H1 (cell line): ENCODE measurements around the gene SPIRE1. TPM values are rescaled to one million over a fixed set of nuclear protein-coding genes. Genes with fewer than 3 reads are reported as not detected.

Source experiments
- CTCF ChIA-PET: fragments of 300-600 bp; sonication (Branson Sonifier 250); formaldehyde crosslinking; loops from one replicate; lab custom pipeline; 2021; ENCODE audit not compliant: partially characterized antibody; lab: Charles Lee
- POLR2A ChIA-PET: fragments of 300-600 bp; sonication (Branson Sonifier 250); formaldehyde crosslinking; loops from one replicate; lab custom pipeline; 2021; ENCODE audit warnings: inconsistent platforms; ENCODE audit not compliant: partially characterized antibody; lab: Charles Lee
- DNase-seq, 2 experiments: peaks; one replicate each; pipeline versions ENCODE4 v3.0.0 to v3.0.0-alpha.2; 2010 to 2022; ENCODE audit warnings: low spot score in 2 of 2, low read depth in 1 of 2, mixed read lengths in 1 of 2
- FAIRE-seq: peaks from 2 replicates; lab custom pipeline; 2011; peaks lifted over from hg19 to GRCh38; lab: Jason Lieb, UNC
- H2AFZ ChIP-seq: 2 replicates; pipeline ENCODE4 v1.8.1; 2012; ENCODE audit warnings: low read length, inconsistent platforms
- H2AK5ac ChIP-seq: 2 replicates; pipeline ENCODE4 v1.6.1; 2013; ENCODE audit warnings: low read depth, low read length
- H2BK120ac ChIP-seq: replicated peaks from 2 replicates; pipeline ENCODE3; 2013; ENCODE audit warnings: low read depth, low read length, inconsistent platforms
- H2BK12ac ChIP-seq: 2 replicates; pipeline ENCODE4 v1.6.1; 2013; ENCODE audit warnings: low read depth, low read length
- H2BK15ac ChIP-seq: 2 replicates; pipeline ENCODE4 v1.6.1; 2013; ENCODE audit warnings: low read length
- H2BK20ac ChIP-seq: 2 replicates; pipeline ENCODE4 v1.6.1; 2013; ENCODE audit warnings: low read length
- H2BK5ac ChIP-seq: 2 replicates; pipeline ENCODE4 v1.6.1; 2013; ENCODE audit warnings: low read depth, low read length
- H3K14ac ChIP-seq: 2 replicates; pipeline ENCODE4 v1.6.1; 2013; ENCODE audit warnings: inconsistent platforms; ENCODE audit not compliant: insufficient read length
- H3K18ac ChIP-seq: 2 replicates; pipeline ENCODE4 v1.6.1; 2013; ENCODE audit warnings: low read length; ENCODE audit errors: extremely low read depth
- H3K23ac ChIP-seq: 2 replicates; pipeline ENCODE4 v1.6.1; 2013; ENCODE audit warnings: inconsistent platforms; ENCODE audit not compliant: insufficient read length
- H3K23me2 ChIP-seq: 2 replicates; pipeline ENCODE4 v1.6.1; 2013; ENCODE audit warnings: low read depth, low read length
- H3K27ac ChIP-seq: 2 replicates; pipeline ENCODE4 v1.6.1; 2011; ENCODE audit warnings: low read depth, low read length, inconsistent platforms
- H3K27me3 ChIP-seq, 4 experiments: replicated peaks in 1 of 4; 1 replicate in 1 of 4; 2 replicates in 3 of 4; pipeline versions ENCODE4 v1.6.1 to v1.8.1; 2011 to 2013; ENCODE audit warnings: low read length in 3 of 4, mild to moderate bottlenecking in 3 of 4, inconsistent platforms in 2 of 4, mixed read lengths in 2 of 4, moderate library complexity in 1 of 4; ENCODE audit not compliant: control insufficient read depth in 3 of 4, insufficient read depth in 3 of 4; ENCODE audit errors: extremely low read depth in 1 of 4
- H3K36me3 ChIP-seq, 4 experiments: 2 replicates each; pipeline versions ENCODE4 v1.6.1 to v1.8.1; 2011 to 2013; ENCODE audit warnings: mild to moderate bottlenecking in 4 of 4, low read length in 3 of 4, moderate library complexity in 2 of 4, control low read depth in 1 of 4, inconsistent platforms in 1 of 4; ENCODE audit not compliant: insufficient read depth in 4 of 4, control insufficient read depth in 2 of 4
- H3K4ac ChIP-seq: replicated peaks from 2 replicates; pipeline ENCODE3; 2013; ENCODE audit warnings: low read length, low read depth, mixed read lengths, inconsistent platforms; ENCODE audit not compliant: insufficient read length
- H3K4me1 ChIP-seq, 4 experiments: replicated peaks in 1 of 4; 1 replicate in 1 of 4; 2 replicates in 3 of 4; pipeline versions ENCODE4 v1.6.1 to v1.8.1; 2011 to 2013; ENCODE audit warnings: low read length in 3 of 4, inconsistent platforms in 2 of 4, mixed read lengths in 1 of 4; ENCODE audit not compliant: insufficient read depth in 4 of 4, control insufficient read depth in 3 of 4
- H3K4me2 ChIP-seq, 2 experiments: 2 replicates each; pipeline versions ENCODE4 v1.6.1 to v1.8.1; 2011 to 2013; ENCODE audit warnings: low read depth in 2 of 2, low read length in 2 of 2, control low read depth in 1 of 2, inconsistent platforms in 1 of 2, mild to moderate bottlenecking in 1 of 2; ENCODE audit not compliant: insufficient read depth in 1 of 2
- H3K4me3 ChIP-seq, 4 experiments: fragments of 200-600, 300-600 bp in 1 of 4; sonication (generic), shearing (Covaris generic), sonication (Bioruptor Twin) in 1 of 4; 2 replicates each; pipeline versions ENCODE4 v1.5.1 to v1.8.1; 2011 to 2016; ENCODE audit warnings: low read length in 4 of 4, low read depth in 3 of 4, control low read depth in 2 of 4, inconsistent platforms in 2 of 4, mild to moderate bottlenecking in 2 of 4, mixed read lengths in 1 of 4, moderate library complexity in 1 of 4; ENCODE audit not compliant: insufficient read depth in 2 of 4; ENCODE audit errors: extremely low read depth in 1 of 4
- H3K56ac ChIP-seq: replicated peaks from 2 replicates; pipeline ENCODE3; 2013; ENCODE audit warnings: low read depth, mild to moderate bottlenecking, mixed read lengths, low read length, inconsistent platforms; ENCODE audit not compliant: insufficient read length
- H3K79me1 ChIP-seq: 2 replicates; pipeline ENCODE4 v1.6.1; 2013; ENCODE audit warnings: low read depth, low read length, control low read depth
- H3K79me2 ChIP-seq, 2 experiments: 2 replicates each; pipeline versions ENCODE4 v1.6.1 to v1.8.1; 2012 to 2013; ENCODE audit warnings: low read length in 2 of 2, mild to moderate bottlenecking in 2 of 2, inconsistent platforms in 1 of 2; ENCODE audit not compliant: insufficient read depth in 2 of 2, control insufficient read depth in 1 of 2
- H3K9ac ChIP-seq, 4 experiments: replicated peaks in 1 of 4; 1 replicate in 1 of 4; 2 replicates in 3 of 4; pipeline versions ENCODE4 v1.6.1 to v1.8.1; 2011 to 2013; ENCODE audit warnings: low read depth in 3 of 4, low read length in 3 of 4, control low read depth in 2 of 4, mild to moderate bottlenecking in 2 of 4, moderate library complexity in 2 of 4, inconsistent platforms in 1 of 4; ENCODE audit errors: extremely low read depth in 1 of 4
- H3K9me3 ChIP-seq, 2 experiments: 2 replicates each; pipeline versions ENCODE4 v1.6.1 to v1.8.1; 2012 to 2013; ENCODE audit warnings: mild to moderate bottlenecking in 2 of 2, moderate library complexity in 2 of 2, control low read depth in 1 of 2, inconsistent platforms in 1 of 2, low read depth in 1 of 2, low read length in 1 of 2, mixed read lengths in 1 of 2; ENCODE audit not compliant: insufficient read depth in 2 of 2
- H4K20me1 ChIP-seq, 2 experiments: replicated peaks in 1 of 2; 2 replicates each; pipeline versions ENCODE3 to v1.8.1; 2011 to 2013; ENCODE audit warnings: inconsistent platforms in 2 of 2, low read length in 2 of 2, mild to moderate bottlenecking in 1 of 2; ENCODE audit not compliant: insufficient read depth in 2 of 2, control insufficient read depth in 1 of 2
- H4K5ac ChIP-seq: 2 replicates; pipeline ENCODE4 v1.6.1; 2013; ENCODE audit warnings: low read length, low read depth, mixed read lengths, inconsistent platforms; ENCODE audit not compliant: insufficient read length
- H4K8ac ChIP-seq: 2 replicates; pipeline ENCODE4 v1.8.0; 2013; ENCODE audit warnings: mild to moderate bottlenecking, moderate library complexity, low read length, inconsistent platforms; ENCODE audit not compliant: insufficient read depth; ENCODE audit errors: extremely low read depth
- H4K91ac ChIP-seq: replicated peaks from 2 replicates; pipeline ENCODE3; 2013; ENCODE audit warnings: low read length, mixed read lengths, inconsistent platforms; ENCODE audit not compliant: insufficient read length
- ATF3 ChIP-seq: IDR thresholded peaks from 2 replicates; pipeline ENCODE4 v1.6.1; 2011; ENCODE audit warnings: low read depth, mild to moderate bottlenecking, low read length; ENCODE audit not compliant: insufficient read depth
- SUZ12 ChIP-seq: fragments of 200-600 bp; sonication (generic); IDR thresholded peaks from 2 replicates; pipeline ENCODE4 v1.6.1; 2012; ENCODE audit warnings: mild to moderate bottlenecking, inconsistent platforms, low read length, moderate library complexity, mixed read lengths
- TEAD4 ChIP-seq: IDR thresholded peaks from 2 replicates; pipeline ENCODE4 v1.6.1; 2012; ENCODE audit warnings: low read depth, low read length, inconsistent platforms, mixed read lengths
- WGBS, 2 experiments: shearing (Covaris generic) in 1 of 2; methylation state at CpG; one replicate each; pipeline versions ENCODE4 v1.1.6 to v1.1.7; 2013 to 2015; ENCODE audit warnings: low lambda C conversion rate in 2 of 2, mixed read lengths in 2 of 2, inconsistent platforms in 1 of 2, low coverage in 1 of 2, missing lambda C conversion rate in 1 of 2; ENCODE audit not compliant: insufficient replicate concordance in 2 of 2, insufficient coverage in 1 of 2, insufficient read length in 1 of 2; ENCODE audit errors: extremely low coverage in 1 of 2, missing lambda C conversion rate in 1 of 2; 5-methylcytosine and 5-hydroxymethylcytosine counted together
- polyA plus RNA-seq, 7 experiments: library from polyadenylated mRNA; depleted of rRNA in 3 of 7; stranded (reverse) in 5 of 7; unstranded in 2 of 7; fragments of >200 nt in 5 of 7; fragments of 200-250 nt in 2 of 7; gene quantifications; 1 replicate in 5 of 7; 2 replicates in 1 of 7; 4 replicates in 1 of 7; pipeline versions ENCODE4 v1.2.1 to v1.2.3, GENCODE V29; 2011 to 2013; ENCODE audit warnings: missing spikeins in 2 of 7, mixed read lengths in 2 of 7
- total RNA-seq: library from RNA; stranded (reverse); fragmentation: NEBNext Ultra II Directional; extraction: Animal tissue kit (Norgen Biotek cat#: 25700); gene quantifications from 2 replicates; pipeline ENCODE4 v1.2.1, GENCODE V29; 2021

Gene SPIRE1
- total and polyA plus RNA-seq, 2 of the 8 experiments (the other 6 are each of a cell fraction or from before 2014, with no cell fraction given), result 6.0 to 21.5 TPM

- H2BK12ac ChIP-seq, result no peak overlapping the region
- TF ChIP-seq TEAD4, result 0 out of 2 replicates have a peak, but pooled peaks have one; percentile 12
- no peak for TF ChIP-seq SUZ12
- no peak for TF ChIP-seq ATF3
- H4K5ac ChIP-seq, result no peak overlapping the region
- H3K4me1 ChIP-seq, result peaks cover 0 to 8% (median 2%) of the 10 kb centered on the region in 4 experiments; a peak in 5 of 7 replicates
- no peak overlapping the region for H3K14ac ChIP-seq
- ChIA-PET POLR2A (interaction anchor here (0.6 to 2.4 kb wide), 3 partner anchors 11 to 136 kb away, joined by 3 to 11 read pairs (median 9); partner anchors contain the start of gene AFG3L2), CTCF (interaction anchor here (0.6 to 0.8 kb wide), 2 partner anchors 17 to 87 kb away, joined by 3 read pairs; no protein-coding TSS in a partner anchor)
- peaks cover 4% of the 10 kb centered on the region; the same call in 1 of the 2 replicates for H3K23me2 ChIP-seq
- no peak overlapping the region for H3K18ac ChIP-seq
- no peak overlapping the region for H3K4me3 ChIP-seq
- WGBS, 2 experiments, result 77% methylated on average over 3 of the region's 3 CpGs; no CpG with 5 or more reads in 1 of the 2 experiments
- peaks cover 0 to 8% of the 10 kb centered on the region in 2 experiments; a peak in 3 of 4 replicates for H3K79me2 ChIP-seq
- H3K27ac ChIP-seq, result no peak overlapping the region
- H3K79me1 ChIP-seq, result 0 out of 2 replicates have a peak, but pooled peaks cover 2% of the 10 kb centered on the region
- H2BK120ac ChIP-seq, result no peak overlapping the region
- no peak overlapping the region for H3K56ac ChIP-seq
- H3K23ac ChIP-seq, result no peak overlapping the region
- H4K20me1 ChIP-seq, result no peaks in the 10 kb centered on the region
- no peak overlapping the region for H3K4ac ChIP-seq
- H3K9ac ChIP-seq, result no peak overlapping the region
- H2BK20ac ChIP-seq, result no peak overlapping the region
- peaks cover 0 to 18% (median 15%) of the 10 kb centered on the region in 4 experiments; a peak in 6 of 7 replicates for H3K27me3 ChIP-seq
- no peak for FAIRE-seq
- no peak overlapping the region for H4K91ac ChIP-seq
- H3K9me3 ChIP-seq, result no peaks in the 10 kb centered on the region
- no peak overlapping the region for H2AK5ac ChIP-seq
- no peak overlapping the region for H2AFZ ChIP-seq
- no peak overlapping the region for H3K4me2 ChIP-seq
- no peak overlapping the region for H2BK15ac ChIP-seq
- H3K36me3 ChIP-seq, result no peaks in the 10 kb centered on the region
- DNase-seq, result no peak
- no peak overlapping the region for H2BK5ac ChIP-seq
- H4K8ac ChIP-seq, result no peak overlapping the region
Observed at GRCh38 chr18:12409469-12409868, 248.4 kb downstream of the SPIRE1 start.
